ENCODE results near the gene OCIAD1. TPM values are rescaled to one million over a fixed set of nuclear protein-coding genes. Genes with fewer than 3 reads are reported as not detected.

Gene OCIAD1
- 68.6 and 71.8 TPM in 2 replicates for total RNA-seq

GRCh38 chr4:48830706-48831531, at the start of gene OCIAD1:
Gene OCIAD1, plus strand, starts transcription at chr4:48831088. Its CDS starts 1,537 bp downstream, at chr4:48832625.

DNA sequence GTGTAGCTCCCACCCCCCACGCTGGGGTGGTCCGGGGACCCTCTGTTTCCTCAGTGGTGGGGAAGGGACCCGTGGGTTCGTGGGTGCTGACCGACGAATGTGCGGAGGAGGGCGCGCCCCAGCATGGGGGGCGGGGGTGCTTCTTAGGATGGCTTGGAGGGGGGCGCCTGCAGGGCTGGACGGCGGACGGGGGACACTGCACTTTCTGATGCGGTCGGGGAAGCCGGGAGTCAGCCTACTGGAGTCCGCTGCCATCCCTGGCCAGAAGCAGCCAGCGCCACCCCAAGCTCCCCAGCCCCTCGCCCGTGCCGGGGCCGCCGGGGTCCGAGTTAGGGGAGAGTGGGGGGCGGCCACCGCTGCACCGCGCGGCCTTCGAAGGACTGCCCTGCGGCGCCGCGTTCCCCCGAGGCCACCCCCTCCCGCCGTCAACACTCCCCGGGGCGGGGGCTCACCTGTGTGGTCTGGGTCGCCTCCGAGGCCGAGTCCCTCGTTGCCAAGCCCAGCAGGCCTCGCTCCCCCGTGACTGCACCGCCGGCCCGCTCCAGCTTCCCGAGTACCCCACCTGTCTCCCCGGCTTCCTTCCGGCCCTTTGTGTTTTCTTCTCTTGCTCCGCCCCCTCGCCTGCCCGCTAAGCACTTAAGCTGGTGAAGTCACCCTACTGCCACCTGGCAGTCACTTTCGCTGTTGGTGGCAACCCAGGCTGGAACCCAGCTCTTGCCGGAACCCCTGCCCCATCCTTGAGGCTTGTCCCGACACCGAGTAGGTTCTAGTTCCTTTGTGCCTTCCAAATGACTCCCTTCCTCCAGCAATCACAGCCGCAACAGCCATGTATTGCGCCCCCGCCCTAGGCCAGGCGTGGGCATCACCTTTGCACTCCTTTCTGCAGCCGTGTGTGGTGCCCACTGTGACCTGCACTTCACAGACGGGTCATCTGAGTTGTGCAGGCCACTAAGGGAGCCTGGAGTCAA, 75.6 kb downstream of the OCIAD1 start, which contains the start of gene OCIAD2:
TSS of gene OCIAD2 (minus strand) at position 569 of the 968 bp plus-strand sequence. CDS start 2,225 bp downstream, outside the sequence.

Other genes starting within 250 kb of the OCIAD1 start
- 75.0 and 97.9 TPM in 2 replicates for gene FRYL, start 50.8 kb upstream of the OCIAD1 start, total RNA-seq
- gene OCIAD2, start 75.7 kb downstream of the OCIAD1 start, total RNA-seq: 57.1 and 69.2 TPM in 2 replicates
- not detected in 2 replicates for gene CWH43, start 155.2 kb downstream of the OCIAD1 start, total RNA-seq